ENCODE measurements around the gene CCDC85C.

Gene CCDC85C

DNA sequence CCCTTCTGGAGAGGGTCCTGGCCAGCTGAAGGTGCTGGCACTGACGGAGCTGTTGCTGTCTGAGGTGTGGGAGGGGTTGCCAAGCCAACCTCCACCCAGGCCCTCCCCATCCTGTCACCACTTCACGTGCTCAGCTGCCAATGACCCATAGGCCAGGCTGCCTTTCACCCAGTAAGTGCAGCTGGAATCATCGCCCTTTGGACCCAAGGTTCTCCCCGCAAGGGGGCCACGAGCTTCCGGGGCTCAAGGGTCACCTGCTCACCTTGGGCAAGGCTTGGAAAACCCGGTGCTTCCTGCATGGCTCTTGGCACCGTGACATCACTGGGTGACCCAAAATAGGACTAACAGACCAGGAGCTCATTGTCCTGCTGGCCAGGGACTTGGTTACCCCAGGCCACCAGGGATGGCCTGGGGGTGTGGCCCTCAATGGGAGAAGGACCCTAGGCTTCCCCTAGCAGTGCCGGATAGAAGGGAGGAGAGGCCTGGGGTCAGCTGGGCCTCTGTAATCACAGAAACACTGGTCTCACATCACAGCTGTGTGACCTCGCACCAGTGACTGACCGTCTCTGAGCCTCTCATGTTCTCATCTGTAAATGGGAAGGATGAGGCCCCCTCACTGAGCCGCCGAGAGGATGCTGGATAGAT is 51.3 kb downstream of the CCDC85C start:
- no peak for DNase-seq

DNA sequence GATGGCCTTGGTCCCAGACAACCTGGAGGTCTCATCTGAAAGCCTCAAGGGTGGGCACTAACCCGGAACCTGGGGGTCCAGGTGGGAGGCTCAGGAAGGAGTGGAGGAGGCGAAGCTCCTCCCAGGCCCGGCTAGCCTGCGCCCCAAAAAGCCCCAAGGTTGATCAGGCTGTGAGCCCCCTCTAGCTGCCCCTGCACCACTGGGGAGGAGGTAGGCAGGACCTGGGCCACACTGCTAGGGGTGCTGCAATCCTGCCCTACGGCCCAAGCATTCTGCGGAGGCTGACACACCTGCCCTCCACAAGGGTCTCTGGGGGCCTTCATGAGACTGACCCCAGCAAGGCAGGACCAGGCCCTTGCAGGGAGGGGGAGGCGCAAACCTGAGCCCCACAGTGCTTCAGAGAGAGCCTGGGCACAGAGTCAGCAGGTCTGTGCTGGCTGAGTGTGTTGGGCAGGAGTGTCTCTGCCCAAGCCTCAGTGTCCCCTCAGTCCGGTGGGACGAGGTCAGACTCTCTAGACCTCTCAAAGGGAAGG is 51.9 kb downstream of the CCDC85C start:
- DNase-seq: no peak

DNA sequence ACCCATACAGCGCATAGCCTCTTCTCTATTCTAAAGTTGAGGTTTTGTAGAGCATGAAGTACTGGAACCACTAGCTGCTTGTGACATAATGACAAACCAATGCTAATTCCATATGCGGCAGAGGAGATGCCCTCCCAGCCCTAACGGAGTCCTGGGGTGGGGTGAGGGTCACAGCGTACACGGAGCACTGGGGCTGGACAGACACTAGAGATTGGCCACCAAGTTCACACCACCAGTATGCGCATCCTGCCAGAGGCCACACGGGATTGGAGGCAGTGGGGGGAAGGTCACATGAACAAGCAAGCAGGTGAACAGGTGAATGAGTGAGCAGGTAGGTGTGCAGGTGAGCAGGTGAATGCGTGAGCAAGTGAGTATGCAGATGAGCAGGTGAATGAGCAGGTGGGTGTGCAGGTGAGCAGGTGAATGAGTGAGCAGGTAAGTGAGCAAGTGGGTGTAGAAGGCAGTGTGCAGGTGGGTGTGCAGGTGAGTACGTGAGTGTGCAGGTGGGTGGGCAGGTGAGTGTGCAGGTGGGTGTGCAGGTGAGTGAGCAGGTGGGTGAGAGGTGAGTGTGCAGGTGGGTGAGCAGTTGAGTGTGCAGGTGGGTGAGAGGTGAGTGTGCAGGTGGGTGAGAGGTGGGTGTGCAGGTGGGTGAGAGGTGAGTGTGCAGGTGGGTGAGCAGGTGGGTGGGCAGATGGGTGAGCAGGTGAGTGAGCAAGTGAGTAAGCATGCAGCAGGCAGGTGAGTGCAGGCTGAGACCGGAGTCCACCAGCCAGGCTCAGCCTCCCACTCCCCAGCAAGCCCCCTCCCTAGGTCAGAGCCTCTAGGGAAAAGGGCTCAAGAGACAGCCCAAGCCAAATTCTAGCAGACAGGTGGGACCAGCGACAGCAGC is 52.7 kb downstream of the CCDC85C start:
- DNase-seq: no peak

DNA sequence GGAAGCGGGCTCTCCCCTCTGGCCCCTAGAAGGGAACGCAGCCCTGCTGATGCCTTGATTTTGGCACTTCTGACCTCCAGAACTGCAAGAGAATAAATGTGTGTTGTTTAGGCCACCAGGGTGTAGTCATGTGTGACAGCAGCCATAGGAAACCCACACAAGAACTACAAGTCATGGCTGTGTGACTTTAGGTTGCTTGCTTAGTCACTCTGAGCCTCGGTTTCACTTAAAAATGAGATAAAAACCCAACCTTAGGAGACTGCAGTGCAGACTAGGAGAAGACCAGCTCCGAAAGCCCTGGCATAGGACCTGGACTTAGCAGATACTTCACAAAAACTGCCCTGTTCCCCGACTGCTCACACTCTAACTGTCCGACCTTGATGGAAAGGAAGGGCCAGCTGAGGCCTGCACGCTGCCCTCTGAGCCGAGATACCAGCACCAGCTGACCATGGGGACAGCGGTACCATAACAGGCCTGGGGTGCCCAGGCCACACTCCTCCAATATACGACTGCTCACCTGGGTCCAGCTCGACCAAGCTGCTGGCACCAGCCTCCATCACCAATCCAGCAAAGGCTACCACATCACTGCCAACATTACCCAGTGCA is 53.5 kb downstream of the CCDC85C start:
- DNase-seq: no peak

DNA sequence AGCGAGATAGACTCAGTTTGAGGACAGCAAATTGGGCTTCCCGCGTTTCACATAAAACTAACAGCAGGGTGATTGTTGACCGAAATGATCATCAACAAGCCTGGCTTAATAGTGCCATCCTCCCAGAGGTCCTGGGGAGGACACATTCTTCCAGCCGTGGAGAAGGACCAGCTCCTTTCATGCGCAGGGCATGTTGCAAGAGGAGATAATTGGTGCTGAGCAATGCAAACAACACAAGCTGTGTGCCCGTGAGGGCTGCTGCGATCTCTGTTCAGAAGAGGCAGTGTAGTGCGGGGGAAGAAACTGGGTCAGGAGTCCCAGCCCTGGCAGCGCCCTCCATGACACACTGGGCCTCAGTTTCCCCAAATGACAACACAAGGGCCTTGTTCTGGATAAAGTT is 54.3 kb downstream of the CCDC85C start:
- DNase-seq: no peak

DNA sequence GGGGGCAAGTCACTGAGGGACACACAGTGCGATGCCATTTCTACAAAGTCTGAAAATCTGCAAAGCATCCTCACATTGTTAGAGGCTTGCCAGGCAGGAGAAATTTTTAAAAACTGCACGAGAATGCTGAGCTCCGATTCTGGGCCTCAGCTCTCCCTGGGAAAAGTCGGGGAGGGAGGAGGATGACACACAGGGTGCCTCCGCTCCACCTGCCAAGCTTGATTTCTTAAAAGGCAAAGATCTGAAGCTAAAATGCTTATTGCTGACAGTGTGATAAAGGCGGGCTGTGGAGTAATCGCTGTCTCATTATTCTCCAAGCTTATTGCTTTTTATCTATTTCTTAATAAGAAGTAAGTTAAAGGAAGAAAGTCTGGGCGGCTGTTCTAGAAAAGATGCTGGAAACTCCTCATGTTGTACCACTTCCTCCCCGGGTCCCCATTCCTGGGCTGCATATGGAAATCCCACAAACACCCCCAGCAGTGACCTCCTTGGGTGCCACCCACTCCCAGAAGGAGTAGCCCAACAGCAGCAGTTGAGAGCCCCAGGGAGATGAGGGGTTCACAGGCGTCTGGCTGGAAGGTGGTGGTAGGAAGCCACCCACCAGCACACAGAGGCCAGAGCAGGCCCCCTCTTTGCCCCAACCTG is 55.0 kb downstream of the CCDC85C start:
- no peak for DNase-seq

DNA sequence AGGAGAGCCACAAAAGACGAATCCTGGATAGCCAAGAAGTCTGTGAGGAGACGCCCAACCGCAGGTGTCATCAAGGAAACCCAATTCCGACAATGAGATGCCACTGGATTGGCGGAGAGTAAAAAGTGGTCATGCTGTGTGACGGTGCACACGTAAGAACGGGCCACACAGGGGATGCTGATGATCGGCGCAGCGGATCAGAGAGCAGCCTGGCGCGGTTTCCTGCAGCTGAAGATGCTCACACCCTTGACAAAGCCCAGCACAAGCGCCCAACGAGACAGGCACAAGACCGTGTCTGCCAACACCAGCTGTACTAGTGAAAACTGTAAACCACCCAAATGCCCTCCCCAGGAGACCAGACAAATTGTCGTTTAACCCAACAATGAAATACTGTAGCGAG is 55.8 kb downstream of the CCDC85C start:
- no peak for DNase-seq

DNA sequence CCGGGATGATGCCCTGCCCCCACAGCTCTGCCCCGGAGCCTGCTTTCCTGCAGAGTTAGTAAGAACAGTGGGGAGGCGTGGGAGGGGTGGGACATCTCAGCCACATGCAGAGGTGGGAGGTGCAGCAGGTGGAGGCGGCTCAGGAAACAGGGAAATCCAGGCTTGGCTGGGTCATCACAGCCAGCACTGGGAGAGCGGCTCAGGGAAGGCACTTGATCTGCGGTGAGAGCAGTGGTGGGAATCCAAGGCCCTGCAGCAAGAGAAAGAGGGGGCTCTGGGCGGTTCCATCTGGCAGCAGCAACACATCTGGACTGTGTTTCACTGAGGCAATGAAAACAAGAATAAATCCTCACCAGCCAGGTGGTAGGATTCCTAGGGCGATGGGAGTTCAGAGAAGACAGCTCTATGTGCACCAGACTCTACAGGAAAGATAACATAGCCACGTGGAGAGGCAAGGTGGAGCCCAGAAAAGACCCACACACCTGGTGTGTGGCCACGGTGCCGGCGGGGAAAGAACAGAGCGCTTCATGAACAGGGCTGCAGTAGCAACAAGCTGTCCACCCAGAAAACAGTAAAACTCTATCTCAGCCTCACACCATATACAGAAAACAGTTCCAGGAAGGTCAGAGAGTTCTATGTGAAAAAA is 57.6 kb downstream of the CCDC85C start:
- DNase-seq: no peak

DNA sequence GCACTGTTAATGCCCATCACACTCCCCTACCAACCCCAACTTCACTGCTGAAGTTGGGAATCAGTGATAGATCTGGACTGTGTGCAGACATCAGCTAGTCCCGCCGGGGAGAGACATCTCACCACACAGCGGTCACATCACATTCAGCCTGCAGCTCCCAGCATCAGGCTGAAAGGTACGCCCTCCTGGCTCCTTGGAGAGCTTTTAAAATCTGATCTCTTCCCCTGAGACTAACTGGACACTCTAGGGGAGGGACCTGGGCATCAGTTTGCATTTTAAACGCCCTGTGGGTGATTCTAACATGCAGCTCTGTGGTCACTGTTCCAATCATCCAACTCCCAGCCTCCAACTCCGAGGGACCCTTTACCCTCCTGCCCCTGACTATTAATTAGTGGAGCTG is 58.4 kb downstream of the CCDC85C start:
- DNase-seq: no peak

DNA sequence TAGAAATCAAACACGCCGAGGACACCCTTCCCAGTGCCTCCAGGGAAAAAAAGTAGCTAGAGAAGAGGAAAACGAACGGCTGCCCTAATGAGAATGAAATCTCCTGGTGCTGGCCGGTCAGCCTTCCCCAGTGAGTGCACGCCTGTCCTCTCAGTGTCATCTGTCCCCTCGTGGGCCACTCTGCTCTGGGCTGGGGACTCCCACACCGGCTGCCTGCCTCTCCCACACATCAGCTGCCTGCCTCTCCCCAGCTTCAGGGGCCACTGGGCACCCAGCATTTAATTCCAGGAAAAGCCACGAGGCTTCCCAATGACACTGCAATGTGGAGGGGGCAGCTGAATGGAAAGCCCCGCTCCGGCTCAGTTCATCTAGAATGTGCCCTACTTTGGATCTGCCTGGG is 59.0 kb downstream of the CCDC85C start:
- no peak for DNase-seq

DNA sequence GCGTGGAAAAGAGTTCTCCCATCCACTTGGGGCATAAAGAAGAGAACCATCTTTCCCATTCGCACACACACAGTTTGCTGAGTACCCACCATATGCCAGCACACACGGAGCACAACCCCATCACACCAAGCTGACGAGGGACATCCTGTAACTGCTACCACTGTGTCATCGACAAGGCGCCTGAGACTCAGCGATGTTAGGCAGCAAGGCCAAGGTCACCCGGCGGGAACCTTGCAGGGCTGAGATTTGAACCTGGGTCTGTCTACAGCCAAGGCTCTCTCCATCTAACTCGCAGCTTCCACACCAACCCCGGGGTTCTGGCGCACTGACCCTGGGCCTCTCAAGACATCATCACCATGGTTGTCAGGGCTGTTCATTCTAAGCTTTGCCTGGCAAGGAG is 60.0 kb downstream of the CCDC85C start:
- DNase-seq: no peak

DNA sequence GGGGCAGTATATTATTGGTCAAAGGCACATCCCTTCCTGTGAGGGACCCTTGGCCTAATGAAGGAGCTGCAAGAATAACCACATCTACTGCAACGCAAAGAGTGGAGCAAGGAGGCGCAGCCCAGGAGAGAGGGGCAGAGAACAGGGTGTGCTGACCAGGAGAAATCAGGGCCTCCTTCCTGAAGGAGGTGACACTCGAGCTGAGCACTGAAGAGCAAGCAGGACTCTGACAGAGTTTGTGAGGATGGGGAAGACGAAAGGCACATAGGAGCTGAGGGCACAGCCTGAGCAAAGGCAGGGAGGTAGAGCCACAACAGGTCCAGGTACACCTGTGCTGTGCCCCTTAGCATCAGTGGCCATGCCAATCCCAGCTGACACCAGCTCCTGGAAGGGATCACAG is 60.6 kb downstream of the CCDC85C start:
- no peak for DNase-seq

DNA sequence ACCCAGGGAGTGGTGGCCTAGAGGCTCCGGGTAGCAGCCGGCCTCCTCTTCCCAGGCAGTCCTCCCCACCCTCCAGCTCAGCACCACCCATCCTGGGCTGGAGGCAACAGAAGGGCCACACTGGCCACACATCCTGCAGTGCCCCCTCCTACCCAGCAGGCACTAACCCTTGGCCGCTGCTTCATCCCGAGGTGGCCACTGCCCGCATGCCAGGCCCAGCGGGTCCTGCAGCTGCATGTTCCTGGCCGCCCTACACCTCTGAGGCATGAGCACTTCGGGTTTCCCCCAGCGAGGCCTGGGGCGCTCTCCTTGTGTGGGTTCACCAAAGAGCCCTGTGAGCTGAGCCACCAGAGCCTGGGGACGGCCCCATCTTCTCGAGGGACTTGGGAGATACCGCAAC is 61.4 kb downstream of the CCDC85C start:
- DNase-seq: no peak

DNA sequence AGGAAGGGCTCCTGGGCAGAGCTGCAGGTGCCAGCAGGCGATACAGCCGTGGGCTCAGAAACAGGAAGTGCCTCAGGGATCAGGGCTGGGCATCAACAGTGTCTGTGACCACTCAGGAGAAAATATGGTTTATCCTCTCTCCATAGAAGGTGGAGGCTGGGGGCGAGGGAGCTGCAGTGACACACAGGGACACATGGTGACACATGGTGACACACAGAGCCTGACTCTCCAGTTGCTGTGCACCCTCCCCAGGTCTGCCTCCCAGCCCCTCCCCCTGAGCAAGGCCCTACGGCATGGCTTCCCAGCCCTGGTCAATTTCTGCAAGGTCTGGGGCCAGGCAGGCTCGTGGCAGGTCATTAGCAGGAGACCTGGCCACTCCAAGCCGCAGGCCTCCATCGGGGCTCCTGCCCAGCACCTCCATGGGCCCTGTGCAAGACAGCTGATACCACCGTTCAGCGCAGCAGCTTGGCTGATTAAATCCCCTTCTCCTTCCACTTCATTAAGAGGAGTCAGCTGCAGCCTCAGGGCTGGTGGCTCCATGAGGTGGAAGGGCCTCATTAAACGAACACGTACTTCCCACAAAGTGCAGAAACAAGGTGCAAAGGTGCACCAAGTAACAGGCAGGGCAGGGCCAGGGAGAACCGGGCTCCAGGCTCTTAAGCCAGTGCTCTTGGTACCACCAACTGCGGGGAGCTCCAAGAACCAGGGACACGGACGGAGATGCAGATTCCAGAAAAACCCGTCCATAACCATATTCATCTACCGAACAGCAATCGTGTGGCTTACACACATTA is 62.1 kb downstream of the CCDC85C start:
- DNase-seq: no peak

DNA sequence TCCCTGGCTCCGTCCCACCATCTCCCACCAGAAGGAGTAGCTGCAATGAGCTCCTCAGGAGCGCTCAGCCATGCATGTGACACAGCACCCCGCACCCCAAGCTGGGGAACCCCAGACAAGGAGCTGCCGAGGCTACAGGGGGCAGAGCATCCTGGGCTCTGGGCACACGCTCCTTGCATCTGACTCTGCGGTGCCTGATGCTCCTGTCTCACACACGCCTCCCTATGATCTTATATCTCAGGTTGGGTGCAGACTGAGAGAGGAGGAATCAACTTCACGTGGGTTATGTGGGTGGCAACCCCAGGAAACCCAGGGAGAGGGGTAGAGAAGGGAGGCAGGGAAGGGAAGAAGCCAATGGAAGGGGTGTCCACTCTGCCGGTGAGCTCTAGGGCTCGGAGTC is 62.8 kb downstream of the CCDC85C start:
- no peak for DNase-seq

DNA sequence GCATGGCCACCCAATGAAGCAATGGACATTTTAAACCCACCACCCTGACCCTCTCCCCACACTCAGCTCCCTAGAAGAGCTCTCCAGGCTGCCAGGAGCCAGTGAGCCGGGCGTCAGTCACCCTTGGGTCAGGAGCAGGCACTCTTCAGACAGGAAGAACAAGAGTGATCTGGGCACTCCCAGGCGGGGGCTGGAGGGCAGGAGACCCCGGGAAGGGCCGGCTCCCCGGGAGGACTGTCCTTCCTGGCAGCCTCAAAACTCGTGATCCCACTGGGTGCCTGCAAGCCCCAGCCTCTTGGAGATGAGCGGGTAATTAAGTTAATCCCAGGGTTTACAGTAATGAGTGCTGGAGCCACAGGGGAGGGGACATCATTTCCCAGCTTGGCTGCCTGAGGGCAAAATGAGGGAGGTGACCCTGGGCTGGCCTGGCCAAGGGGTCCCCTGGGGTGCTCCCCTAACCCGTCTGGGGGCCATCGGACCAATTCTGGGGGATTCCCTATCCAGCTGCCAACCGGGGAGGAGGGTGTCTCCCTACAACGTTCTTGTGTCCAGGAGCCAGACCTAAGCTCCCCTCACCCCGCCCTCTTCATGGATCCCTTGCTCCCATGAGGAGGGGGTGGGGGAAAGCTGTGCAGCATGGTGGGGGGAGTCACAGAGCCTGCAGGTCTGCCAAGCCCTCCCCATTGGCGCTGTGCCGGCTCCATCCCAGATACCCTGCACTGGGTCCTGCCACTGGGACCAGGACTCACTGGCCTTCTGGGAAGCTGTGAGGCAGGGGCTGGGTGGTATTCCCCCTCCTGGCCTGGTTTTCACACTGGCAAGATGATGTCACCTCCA is 63.6 kb downstream of the CCDC85C start:
- DNase-seq: no peak

DNA sequence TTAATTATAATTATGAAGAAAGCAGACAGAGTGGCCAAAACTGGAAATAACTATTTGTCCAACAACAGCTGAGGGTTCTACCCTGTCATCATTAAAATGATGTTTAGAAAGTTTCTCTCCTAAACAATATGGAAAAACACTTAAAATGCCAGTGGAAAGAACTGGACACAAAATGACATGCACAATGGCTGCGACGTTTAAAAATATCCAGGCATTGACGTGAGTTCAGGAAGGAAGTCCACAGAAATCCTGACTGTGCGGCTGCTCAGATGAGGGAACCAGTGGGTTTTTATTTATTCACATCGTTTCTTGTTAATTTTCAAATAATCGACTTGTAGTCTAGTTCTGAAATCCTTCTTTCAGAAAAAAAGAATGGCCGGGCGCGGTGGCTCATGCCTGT is 64.5 kb downstream of the CCDC85C start:
- DNase-seq: no peak

DNA sequence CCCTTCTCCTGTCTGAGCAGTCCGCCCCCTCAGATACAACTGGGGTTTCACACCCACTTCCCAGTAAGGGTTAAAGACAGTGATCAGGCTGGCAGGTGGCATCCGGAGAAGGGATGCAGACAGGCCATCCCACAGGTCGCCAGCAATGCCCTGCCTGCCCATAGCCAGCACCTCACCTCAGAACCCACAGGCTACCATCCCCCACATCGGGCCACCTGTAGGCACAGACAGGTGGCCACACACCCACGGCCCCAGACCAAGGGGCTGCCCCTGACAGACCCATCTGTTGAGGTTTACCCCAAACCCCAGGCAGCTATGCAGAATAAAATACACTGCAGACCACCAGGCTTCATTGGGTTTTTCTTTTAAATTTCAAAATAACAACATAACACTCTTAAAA is 65.3 kb downstream of the CCDC85C start:
- DNase-seq: no peak

DNA sequence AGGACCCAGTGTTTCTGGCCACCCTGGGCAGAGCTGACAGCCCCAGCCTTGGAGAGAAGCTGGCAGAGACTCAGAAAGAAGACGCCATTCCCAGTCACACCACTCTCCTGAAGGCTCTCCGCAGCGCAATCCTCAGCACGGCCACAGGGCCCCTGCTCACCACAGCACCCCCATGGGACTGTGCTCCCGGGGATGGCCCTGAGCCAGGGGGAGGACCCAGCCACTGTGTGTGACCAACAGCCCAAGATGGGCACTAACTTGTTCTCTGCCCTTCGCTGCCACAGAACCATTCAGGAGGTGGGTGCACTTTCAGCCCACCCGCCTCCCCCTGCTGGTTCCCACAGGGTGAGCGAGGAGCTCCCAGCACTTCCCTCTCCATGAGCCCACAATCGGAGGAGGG is 65.7 kb downstream of the CCDC85C start:
- DNase-seq: no peak

DNA sequence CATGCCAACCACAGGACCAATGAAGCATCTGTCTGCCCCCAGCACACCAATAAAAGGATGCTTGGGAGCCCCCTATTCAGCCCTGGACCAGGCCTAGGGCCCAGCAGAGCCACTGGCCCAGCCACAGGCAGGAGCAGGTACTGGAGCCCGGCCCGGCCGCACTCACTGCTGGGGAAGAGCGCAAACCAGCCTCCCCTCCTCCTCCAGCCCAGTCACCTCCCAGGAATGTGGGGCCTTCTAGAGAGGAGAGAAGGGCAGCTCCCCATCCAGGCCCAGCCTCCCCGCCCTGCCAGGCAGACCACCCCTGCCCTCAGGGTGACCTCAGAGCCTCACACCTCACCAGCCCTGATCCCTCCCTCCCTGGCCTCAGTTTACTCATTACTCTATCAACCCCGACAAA is 66.6 kb downstream of the CCDC85C start:
- no peak for DNase-seq
